GM19463 (cell line): Measurements from ENCODE around the gene FAM171A2.
"Not testable (repeated sequence)": the region's sequence is repeated elsewhere in the genome, so short reads cannot be mapped to it uniquely, and the experiment has no call there.

Experiments
- ATAC-seq: cut with Tn5 transposase; IDR thresholded peaks from one replicate; pipeline ENCODE4 v1.9.1; 2021; ENCODE audit warnings: mild to moderate bottlenecking, moderate library complexity; ENCODE audit not compliant: unreplicated experiment

The FAM171A2 gene

DNA sequence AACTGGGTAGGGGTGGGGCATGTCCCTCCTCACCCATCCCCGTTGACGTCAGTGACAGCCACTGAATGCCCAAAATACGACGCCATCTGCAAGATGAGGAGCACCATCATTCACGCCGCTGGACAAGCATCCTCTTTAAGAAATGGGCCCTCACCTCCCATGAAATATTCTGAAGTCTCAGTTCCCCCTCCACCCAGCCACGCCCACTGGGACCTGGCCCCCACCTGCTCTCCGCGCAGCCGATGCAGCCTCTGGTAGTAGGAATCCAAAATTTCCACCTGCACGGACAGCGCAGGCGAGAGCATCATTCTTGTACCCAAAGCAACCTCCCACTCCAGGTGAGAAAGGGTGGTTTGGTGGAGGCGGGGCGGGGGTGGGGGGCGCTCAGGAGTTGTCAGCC lies 20.2 kb upstream of the FAM171A2 start:
- no peak for ATAC-seq

DNA sequence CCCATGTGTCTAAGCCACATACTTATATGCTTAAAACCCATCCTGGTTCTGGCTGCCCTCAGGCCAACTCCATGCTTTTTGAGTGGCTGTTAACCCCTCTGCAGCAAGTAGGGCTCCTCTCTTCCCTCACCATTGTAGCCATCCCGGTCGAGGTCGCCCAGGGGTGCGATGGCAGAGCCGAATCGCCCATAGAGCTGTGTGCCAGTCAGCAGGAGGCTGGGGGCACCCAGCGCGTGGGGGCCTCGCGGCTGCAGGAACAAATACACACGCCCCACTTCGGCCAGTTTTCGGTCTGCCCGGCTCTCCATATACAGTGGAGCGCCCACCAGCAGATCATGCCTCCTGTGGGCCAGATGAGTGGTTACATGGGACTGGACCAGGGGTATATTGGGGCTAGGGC lies 19.7 kb upstream of the FAM171A2 start:
- no peak for ATAC-seq

DNA sequence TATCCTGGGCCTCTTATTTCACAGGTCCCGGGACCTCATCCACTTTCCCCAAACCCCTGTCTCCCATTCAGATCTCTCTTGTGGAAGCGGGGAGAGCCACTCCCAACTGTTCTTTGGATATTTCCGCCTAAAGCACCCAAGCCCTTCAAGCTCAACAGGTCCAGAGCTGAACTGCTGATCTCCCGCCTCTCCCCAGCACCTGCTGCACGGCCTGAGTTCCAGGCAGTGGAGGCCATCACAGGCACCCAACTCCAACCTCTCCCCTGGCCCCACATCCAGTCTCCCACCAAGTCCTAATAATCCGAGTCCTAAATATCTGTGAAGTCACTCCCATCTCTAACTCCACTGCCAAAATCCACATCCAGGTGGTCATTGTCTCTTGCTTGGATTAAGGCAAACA lies 19.3 kb upstream of the FAM171A2 start:
- no peak for ATAC-seq

DNA sequence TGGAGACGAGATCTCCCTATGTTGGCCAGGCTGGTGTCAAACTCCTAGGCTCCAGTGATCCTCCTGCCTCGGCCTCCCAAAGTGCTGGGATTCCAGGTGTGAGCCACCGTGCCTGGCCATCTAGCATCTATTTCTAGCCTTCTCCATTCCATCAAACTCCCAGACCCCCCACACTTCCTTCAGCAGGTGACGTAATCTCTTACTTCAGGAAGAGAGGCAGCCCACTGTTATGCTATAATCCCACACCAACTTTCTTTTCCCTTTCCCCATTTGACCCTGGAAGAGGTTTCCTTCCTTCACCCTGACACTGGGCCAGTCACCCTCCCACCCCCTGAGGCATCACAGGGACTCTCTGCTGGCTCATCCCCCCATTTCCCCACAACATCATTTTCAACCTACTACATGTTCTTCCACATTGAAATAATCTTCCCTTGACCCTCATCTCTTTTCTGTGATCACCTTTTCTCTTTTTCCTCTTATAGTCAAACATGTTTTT lies 18.2 kb upstream of the FAM171A2 start:
- ATAC-seq = no peak

DNA sequence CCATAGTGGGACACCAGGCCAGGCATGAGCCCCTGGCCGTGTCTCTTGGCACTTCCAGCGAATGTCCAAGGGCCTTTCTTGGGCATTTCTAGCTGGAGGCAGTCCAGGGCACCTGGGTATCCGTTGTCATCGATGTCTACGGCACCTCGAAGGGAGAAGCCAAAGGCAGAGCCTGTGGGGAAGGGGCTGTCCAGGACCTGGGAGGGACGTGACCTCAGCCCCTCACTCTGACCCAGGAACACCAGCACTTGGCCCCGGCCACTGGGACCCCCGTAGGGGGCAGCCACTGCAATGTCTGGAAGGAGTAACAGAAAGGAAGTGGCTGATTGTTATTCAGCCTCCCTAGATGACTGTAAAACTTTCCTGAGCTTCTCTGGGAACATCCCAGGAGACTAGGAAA lies 17.1 kb upstream of the FAM171A2 start:
- no peak for ATAC-seq

DNA sequence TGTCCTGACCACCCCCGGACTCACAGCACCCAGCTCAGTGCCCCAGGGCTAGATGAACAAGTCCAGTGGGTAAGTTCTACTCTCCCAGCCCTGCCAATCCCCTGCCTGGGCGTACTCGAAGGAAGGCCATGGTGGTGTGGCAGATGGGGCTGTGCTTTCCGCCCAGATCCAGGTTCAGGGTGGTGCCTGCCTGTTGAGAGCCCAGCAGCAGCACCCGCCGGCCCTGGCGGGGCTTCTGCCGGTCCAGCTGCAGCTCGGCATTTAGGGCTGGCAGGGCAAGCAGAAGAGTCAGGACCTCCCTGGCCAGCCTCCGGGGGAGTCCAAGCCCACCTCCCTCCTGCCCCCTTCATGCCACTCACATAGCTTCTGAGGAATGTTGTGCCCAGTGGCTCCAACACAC lies 16.2 kb upstream of the FAM171A2 start:
- ATAC-seq = no peak

DNA sequence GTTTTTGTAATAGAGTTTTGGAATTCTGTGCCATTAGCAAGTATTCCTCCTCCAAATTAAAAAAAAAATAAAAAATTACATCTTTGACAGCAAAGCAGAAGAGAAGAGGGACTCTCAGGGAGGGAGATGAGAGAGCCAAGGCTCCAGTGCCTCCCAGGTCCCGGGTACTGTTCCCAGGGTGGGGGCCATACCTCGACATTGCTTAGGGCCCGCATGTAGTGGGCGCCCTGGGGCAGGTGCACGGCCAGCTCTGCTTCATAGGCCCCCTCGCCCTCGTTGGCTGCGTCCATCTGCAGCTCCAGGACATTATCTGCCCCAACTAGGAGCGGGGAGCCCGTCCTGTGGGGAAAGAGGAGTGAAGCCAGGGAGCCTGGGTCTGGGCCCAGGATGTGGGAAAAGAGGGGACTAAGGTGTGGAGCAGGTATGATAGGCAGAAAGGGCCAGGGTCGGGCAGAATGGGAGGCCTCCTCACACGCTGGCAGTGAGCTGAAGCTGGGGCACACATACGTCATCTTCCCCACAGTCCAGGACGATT lies 14.6 kb upstream of the FAM171A2 start:
- ATAC-seq = no peak

DNA sequence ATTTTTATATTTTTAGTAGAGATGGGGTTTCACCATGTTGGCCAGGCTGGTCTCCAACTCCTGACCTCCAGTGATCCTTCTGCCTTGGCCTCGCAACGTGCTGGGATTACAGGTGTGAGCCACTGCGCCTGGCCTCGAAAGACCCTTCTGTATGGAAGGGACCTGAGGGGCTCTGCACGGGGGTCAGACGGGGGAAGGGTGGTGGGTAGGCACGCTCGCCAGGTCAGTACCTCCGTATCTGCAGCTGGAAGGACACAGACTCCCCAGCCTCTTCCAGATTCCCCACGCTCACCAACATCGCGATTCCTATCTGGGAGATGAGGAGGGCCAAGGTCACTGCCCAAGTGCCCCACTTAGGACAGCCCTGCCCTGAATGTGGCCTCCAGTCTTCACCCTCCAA lies 13.1 kb upstream of the FAM171A2 start:
- ATAC-seq = no peak

DNA sequence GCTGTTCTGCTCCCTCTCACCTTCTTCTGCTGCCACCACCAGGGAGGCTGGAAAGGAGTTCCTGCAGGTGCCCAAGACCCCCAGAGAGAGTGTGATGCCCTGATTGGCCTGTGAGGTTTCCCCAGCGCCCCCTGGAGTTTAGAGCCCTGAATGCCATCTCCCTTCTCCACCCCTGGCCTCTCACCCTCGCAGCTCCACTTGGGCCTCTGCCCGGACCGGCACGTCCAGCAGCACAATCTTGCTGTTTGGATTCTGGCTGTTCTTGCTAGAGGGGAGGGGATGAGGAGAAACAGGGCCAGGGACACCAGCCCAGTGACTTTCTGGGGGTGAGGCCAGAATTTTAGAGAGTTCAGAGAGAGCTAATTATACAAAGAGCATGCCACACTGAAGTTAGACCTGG lies 12.5 kb upstream of the FAM171A2 start:
- ATAC-seq = no peak

DNA sequence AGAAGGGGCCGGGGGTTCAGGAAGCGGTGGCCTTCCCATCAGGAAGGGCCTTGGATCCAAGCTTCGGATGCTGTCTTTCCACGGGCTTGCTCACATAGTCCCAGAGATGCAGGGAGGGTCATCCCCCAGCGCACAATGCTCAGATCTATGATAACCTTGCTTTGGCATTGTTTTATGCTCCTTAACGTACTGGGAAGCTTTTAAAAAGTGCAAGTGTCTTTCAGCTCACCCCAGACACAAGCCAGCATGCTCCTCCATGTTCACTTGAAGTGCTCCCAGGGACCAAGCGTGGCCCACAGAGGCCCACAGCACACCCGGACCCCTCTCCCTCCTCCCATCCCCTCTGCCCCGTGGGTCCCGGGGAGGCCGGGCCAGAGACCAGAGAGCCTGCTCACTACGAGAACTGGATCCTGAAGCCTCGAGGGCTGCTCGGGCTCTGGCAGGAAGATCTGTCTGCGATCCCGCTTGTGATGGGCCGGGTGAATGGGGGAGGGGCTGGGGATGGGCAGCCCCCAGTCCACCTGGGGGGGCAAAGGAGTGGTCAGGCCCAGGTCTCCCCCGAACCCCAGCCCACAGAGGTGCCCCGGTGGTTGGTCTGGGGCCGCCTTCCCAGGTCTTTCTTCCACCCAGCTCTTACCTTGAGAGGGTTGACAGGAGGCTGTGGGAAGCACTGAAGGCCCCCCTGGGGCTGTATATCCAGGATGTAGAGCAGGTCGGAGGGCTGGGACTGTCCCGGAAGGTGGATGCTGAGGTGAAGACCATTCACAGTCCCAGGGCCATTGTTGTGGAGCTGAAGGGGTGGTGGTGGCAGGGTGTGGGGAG lies 11.8 kb upstream of the FAM171A2 start:
- ATAC-seq = no peak

DNA sequence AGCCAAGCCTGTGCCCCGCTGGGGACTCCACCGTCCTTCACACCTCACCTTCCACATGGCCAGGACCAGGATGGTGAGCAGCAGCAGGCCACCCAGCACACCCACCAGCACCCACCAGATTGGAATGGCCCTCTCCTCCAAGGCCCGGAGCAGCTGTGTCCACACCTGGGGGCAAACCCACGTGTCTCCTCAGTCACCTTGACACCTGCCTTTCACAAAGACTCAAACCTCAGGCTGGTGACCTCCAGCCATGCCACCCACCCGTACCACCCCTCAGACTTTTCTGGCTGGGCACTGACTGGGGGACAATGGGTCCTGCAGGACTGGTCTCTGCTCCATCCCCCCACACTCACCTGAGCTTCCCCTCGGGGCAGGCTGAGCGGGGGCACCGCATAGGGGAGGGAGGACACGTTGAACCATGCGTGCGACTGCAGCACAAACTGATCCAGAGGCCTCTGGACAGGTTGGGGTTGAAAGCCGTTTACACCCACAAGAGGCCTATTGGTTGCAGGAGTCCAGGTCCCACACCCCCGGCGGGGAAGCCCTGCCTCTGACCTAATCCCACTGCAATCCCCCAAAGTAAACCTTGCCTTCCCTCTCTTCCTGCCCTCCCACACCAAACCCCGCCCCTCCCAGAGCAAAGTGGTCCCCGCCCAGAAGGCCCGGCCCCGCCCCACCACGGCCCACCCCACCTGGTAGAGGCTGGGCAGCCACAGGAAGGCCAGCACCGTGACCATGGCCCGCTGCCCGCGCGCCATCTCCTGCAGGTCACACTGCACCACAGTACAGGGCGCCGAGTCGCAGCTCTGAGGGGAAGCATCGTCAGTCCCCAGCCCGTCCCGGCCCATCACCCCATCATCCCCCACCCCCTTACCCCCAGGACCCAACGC lies 10.9 kb upstream of the FAM171A2 start:
- ATAC-seq = no peak

DNA sequence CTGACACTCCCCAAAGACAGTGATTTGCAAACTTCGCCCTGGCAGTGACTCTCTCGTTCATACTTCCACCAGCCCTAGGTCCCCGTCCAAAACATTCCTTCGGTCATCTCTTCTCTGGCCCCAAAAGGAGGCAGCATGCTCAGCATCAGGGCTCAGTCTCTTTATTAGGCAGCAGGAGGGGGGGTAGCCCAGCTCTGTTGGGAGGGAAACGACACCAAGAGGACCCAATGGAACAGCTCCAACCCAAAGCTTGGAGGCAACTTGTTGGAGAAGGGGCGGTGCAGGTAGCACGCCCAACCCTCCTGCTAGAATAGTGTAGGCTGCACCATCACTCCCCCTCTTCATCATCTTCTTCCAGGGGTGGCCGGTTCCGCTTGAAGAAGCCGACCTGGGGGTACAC lies 8.4 kb upstream of the FAM171A2 start:
- no peak for ATAC-seq

DNA sequence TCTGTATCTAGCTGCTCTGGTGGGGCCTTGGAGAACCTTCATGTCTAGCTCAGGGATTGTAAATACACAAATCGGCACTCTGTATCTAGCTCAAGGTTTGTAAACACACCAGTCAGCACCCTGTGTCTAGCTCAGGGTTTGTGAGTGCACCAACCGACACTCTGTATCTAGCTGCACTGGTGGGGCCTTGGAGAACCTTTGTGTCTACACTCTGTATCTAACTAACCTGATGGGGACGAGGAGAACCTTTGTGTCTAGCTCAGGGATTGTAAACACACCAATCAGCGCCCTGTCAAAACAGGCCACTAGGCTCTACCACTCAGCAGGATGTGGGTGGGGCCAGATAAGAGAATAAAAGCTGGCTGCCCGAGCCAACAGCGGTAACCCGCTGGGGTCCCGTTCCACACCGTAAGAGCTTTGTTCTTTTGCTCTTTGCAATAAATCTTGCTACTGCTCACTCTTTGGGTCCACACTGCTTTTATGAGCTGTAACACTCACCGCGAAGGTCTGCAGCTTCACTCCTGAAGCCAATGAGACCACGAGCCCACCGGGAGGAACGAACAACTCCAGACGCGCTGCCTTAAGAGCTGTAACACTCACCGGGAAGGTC lies 5.9 kb upstream of the FAM171A2 start:
- not testable (repeated sequence) for ATAC-seq

DNA sequence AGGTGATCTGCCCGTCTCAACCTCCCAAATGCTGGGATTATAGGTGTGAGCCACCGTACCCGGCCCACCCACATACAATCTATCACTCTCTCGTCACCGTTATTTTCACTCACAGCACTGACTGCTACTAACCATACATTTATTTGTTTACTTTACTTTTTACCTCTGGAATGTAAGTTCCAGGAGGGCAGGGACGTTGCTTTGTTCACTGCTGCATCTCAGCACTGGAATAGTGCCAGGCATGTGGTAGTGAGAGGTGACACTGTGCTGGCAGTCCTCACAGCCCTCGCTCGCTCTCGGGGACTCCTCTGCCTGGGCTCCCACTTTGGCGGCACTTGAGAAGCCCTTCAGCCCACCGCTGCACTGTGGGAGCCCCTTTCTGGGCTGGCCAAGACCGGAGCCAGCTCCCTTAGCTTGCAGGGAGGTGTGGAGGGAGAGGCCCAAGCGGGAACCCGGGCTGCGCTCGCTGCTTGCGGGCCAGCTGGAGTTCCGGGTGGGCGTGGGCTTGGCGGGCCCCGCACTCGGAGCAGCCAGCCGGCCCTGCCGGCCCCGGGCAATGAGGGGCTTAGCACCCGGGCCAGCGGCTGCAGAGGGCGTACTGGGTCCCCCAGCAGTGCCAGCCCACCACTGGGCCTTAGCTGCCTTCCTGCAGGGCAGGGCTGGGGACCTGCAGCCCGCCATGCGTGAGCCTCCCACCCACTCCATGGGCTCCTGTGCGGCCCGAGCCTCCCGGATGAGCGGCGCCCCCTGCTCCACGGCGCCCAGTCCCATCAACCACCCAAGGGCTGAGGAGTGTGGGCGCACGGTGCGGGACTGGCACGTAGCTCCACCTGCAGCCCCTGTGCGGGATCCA lies 5.0 kb upstream of the FAM171A2 start:
- ATAC-seq = not testable (repeated sequence)

DNA sequence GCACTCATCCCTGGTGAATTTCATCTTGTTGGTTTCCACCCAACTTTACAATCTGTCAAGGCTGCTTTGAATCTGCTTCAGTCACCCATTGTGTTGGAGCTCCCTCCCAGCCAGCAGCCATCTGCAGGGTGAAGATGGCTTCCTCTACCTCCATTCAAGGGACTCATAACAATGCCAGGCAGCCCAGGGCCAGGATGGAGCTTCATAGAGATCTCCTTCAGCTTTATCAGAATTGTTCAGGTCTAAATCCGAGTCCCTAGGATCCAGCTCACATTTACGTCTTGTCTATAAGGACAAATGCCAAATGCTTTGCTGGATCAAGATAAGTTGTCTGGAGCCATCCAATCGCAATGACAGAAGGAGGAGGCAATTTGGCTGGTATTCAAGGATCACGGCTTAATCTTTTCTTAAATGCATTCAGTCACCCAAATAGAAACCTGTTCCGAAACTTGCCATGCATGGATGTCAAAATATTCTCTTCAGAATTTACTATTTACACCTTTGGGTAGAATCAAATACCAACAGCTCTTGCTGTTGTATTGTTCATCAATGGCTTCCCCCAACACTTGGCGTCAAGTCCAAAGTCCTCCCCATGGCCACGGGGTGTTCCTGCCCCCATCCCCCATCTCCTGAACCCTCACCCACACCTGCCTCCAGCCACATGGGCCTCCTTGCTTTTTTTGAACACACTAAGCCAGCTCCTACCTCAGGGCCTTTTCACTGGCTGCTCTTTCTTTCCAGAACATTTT lies 3.8 kb upstream of the FAM171A2 start:
- ATAC-seq = no peak

DNA sequence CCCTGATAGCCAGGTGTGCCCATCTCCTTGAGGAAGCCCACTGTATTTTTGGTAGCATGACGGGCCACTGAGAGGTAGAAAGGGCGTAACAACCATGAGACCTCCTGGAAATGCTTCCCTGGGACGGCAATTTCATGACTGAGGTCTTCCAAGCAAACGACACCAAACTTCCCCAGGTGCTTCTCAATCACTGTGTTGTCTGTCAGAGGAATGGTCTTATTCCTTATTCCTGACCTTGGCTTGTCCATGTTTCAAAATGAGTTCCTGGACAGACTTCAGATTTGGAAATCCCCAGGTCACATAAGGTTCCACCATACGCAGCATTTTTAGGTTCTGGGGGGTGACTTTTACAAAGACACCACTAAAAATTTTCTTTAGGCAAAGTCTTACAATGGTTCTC lies 1.4 kb upstream of the FAM171A2 start:
- ATAC-seq = not testable (repeated sequence)

DNA sequence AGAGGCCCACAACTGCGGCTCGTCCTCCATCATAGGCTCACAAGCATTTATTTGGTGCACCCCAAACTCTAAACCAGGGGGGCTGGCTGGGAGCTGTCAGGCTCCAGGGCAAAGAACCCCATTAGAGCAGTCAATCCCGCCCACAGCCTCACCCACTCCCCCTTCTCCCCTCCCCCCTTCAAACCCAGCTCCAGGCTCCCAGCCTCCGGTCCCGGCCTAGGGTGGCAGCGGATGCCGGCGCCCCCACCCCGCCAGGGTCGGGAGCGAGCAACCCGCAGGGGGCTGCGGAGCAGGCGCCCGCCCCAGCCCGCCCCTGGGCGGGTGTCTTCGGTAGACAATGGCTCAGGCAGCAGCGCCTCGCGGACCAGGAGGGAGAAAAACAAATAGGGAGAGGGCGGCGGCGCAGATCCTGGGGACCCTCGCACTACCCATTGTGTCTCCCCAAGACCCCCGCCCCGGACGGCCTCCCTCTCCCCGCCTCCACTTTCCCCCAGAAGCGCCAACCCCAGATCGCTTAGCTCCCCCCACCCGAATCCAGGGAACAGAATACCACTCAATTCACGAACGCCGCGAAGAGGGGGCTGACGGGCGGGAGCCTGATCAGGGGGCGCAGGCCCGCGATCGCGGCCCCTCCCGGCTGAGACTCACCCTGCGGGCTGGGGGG lies 572 bp downstream of the FAM171A2 start:
- ATAC-seq = no peak

DNA sequence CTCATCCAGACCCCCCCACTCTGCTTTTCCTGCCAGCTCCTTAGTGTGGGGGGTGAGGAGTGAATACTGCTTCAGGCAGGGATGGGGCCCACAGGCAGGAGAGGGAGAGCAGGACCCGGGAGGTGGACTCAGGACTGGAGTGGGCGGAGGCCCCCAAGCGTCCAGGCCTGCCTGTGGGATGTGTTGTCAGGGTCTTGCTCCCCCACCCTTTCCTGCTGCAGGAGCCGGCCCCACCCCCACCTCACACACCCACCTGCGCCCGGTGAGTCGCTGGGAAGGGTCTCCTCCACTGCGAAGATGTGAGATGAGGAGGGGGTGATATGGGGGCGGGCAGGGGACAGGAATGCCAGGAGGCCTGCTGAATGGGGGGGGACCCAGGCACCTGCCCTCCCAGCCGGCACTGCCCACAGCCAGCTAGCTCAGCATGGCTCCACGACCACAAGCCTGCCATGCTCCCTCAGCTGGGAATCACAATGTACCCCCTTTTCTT lies 1.1 kb downstream of the FAM171A2 start:
- ATAC-seq = no peak
